PC-9 (cell line): ENCODE measurements around the gene SEC24C. TPM values are rescaled to one million over a fixed set of nuclear protein-coding genes. Genes with fewer than 3 reads are reported as not detected.

Source experiments
- BruUV-seq: library from RNA; stranded (reverse); fragments of 400-500 nt; replicated peaks from 2 replicates; lab custom pipeline; 2021; lab: Mats Ljungman, UMichigan
- CTCF ChIA-PET: fragments of 300-600 bp; sonication (Branson Sonifier 250); formaldehyde crosslinking; loops from one replicate; lab custom pipeline; 2022; ENCODE audit warnings: antibody characterized with exemption; lab: Charles Lee
- POLR2A ChIA-PET: fragments of 300-600 bp; sonication (Branson Sonifier 250); formaldehyde crosslinking; loops from one replicate; lab custom pipeline; 2022; ENCODE audit warnings: antibody characterized with exemption; ENCODE audit not compliant: unreplicated experiment; lab: Charles Lee
- DNase-seq, 2 experiments: peaks; one replicate each; pipeline versions ENCODE4 v3.0.0 to v3.0.0-alpha.2; 2015 to 2022; ENCODE audit warnings: mixed read lengths in 1 of 2
- H2AFZ ChIP-seq: fragments of 200-600 bp; sonication (generic); 2 replicates; pipeline ENCODE4 v1.8.1; 2017; ENCODE audit warnings: antibody characterized with exemption
- H3F3A ChIP-seq: fragments of 200-600 bp; sonication (generic); 2 replicates; pipeline ENCODE4 v1.8.1; 2017; ENCODE audit warnings: antibody characterized with exemption, mild to moderate bottlenecking, low read depth; ENCODE audit not compliant: insufficient read depth
- H3K27ac ChIP-seq: fragments of 200-600 bp; sonication (generic); 2 replicates; pipeline ENCODE4 v1.6.1; 2016; ENCODE audit warnings: mixed run types
- H3K27me3 ChIP-seq: fragments of 200-600 bp; sonication (generic); 2 replicates; pipeline ENCODE4 v1.6.1; 2016; ENCODE audit warnings: low read depth, mixed run types; ENCODE audit not compliant: insufficient read depth
- H3K36me3 ChIP-seq: fragments of 200-600 bp; sonication (generic); 2 replicates; pipeline ENCODE4 v1.6.1; 2016; ENCODE audit warnings: low read depth, mixed run types
- H3K4me1 ChIP-seq: fragments of 200-600 bp; sonication (generic); replicated peaks from 2 replicates; pipeline ENCODE4 v1.6.1; 2016; ENCODE audit warnings: mixed run types; ENCODE audit not compliant: insufficient read depth
- H3K4me2 ChIP-seq: fragments of 200-600 bp; sonication (generic); 2 replicates; pipeline ENCODE4 v1.6.1; 2017; ENCODE audit warnings: mixed run types
- H3K4me3 ChIP-seq: fragments of 200-600 bp; sonication (generic); 2 replicates; pipeline ENCODE4 v1.6.1; 2016; ENCODE audit warnings: mixed run types
- H3K79me2 ChIP-seq: fragments of 200-600 bp; sonication (generic); 2 replicates; pipeline ENCODE4 v1.6.1; 2017; ENCODE audit warnings: low read depth, mixed run types
- H3K9me2 ChIP-seq: fragments of 200-600 bp; sonication (generic); 2 replicates; pipeline ENCODE4 v1.8.1; 2017; ENCODE audit warnings: mild to moderate bottlenecking; ENCODE audit not compliant: insufficient read depth
- H3K9me3 ChIP-seq: fragments of 200-600 bp; sonication (generic); 2 replicates; pipeline ENCODE4 v1.8.1; 2016; ENCODE audit warnings: low read depth; ENCODE audit not compliant: insufficient read depth
- H4K20me1 ChIP-seq: fragments of 200-600 bp; sonication (generic); 2 replicates; pipeline ENCODE4 v1.8.1; 2017; ENCODE audit not compliant: insufficient read depth
- EZH2 ChIP-seq: fragments of 200-600 bp; sonication (generic); IDR thresholded peaks from 2 replicates; pipeline ENCODE4 v1.8.0; 2017; ENCODE audit warnings: antibody characterized with exemption, low read depth
- intact Hi-C: fragments of 100-400 bp; cut with micrococcal nuclease; formaldehyde crosslinking; loops from one replicate; pipeline ENCODE4 v1.10.0; 2022; ENCODE audit not compliant: unreplicated experiment
- total RNA-seq: library from RNA; stranded (reverse); gene quantifications from 2 replicates; pipeline ENCODE4 v1.2.3, GENCODE V29; 2021
- TF ChIP-seq, protein P1 (sequence below): fragments of 200-600 bp; sonication (generic); conservative IDR thresholded peaks from 2 replicates; pipeline ENCODE4 v1.6.1; 2017; ENCODE audit warnings: mixed run types, antibody characterized with exemption, mild to moderate bottlenecking, moderate library complexity

Gene SEC24C
- total RNA-seq, 1 experiment from 2014 or later = 105 TPM

DNA sequence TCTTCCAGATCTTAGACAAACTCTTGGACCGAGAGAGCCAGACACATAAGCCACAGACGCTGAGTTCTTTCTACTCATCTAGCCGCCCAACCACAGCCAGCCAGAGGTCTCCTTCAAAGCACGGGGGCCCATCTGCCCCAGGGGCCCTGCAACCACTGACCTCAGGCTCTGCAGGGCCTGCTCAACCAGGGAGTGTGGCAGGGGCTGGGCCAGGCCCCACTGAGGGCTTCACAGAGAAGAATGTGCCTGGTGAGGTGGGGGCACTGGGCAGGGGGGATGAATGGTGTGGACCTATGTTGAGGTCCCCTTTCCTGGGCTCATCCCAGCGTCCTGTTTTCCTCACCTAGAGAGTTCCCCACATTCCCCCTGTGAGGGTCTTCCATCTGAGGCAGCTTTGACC, 52.6 kb downstream of the SEC24C start:
- no peak overlapping the region for H3K4me2 ChIP-seq
- ChIA-PET CTCF (no interaction called here), POLR2A (no interaction called here)
- no peak for TF ChIP-seq EZH2
- TF ChIP-seq, protein P1, sequence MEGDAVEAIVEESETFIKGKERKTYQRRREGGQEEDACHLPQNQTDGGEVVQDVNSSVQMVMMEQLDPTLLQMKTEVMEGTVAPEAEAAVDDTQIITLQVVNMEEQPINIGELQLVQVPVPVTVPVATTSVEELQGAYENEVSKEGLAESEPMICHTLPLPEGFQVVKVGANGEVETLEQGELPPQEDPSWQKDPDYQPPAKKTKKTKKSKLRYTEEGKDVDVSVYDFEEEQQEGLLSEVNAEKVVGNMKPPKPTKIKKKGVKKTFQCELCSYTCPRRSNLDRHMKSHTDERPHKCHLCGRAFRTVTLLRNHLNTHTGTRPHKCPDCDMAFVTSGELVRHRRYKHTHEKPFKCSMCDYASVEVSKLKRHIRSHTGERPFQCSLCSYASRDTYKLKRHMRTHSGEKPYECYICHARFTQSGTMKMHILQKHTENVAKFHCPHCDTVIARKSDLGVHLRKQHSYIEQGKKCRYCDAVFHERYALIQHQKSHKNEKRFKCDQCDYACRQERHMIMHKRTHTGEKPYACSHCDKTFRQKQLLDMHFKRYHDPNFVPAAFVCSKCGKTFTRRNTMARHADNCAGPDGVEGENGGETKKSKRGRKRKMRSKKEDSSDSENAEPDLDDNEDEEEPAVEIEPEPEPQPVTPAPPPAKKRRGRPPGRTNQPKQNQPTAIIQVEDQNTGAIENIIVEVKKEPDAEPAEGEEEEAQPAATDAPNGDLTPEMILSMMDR = no peak
- H3K27ac ChIP-seq = no peak overlapping the region
- no peaks in the 10 kb centered on the region; the same call in 1 of the 2 replicates for H3F3A ChIP-seq
- no TSS peak for BruUV-seq
- no peak overlapping the region for H2AFZ ChIP-seq
- intact Hi-C loops = no loop called here
- no peaks in the 10 kb centered on the region for H3K9me2 ChIP-seq
- no peaks in the 10 kb centered on the region for H3K79me2 ChIP-seq
- H3K9me3 ChIP-seq = no peaks in the 10 kb centered on the region
- no peak for DNase-seq
- H4K20me1 ChIP-seq = no peaks in the 10 kb centered on the region
- no peaks in the 10 kb centered on the region for H3K27me3 ChIP-seq
- no peak overlapping the region for H3K4me3 ChIP-seq
- peaks cover 16% of the 10 kb centered on the region; the same call in 1 of the 2 replicates for H3K36me3 ChIP-seq
- no peaks in the 10 kb centered on the region for H3K4me1 ChIP-seq

DNA sequence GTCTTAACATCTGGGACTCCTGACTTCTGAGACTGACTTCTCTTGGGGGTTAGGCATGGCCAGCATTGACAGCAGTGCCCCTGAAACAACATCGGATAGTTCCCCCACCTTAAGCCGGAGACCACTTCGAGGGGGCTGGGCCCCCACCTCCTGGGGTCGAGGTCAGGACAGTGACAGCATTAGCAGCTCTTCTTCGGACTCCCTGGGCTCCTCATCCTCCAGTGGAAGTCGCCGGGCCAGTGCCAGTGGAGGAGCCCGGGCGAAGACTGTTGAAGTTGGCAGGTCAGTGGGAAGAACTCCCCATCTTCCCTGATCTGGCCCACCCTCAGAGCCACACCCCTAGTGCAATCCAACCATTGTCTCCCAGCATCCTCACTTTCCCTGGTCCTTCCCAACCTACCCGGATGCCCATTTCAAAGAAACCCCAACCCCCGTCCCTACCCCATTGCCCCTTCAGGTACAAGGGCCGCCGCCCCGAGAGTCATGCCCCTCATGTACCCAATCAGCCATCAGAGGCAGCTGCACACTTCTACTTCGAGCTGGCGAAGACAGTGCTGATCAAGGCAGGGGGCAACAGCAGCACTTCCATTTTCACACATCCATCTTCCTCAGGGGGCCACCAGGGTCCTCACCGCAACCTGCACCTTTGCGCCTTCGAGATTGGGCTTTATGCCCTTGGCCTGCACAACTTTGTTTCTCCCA, 53.3 kb downstream of the SEC24C start:
- H3K27me3 ChIP-seq = no peaks in the 10 kb centered on the region
- H3K4me2 ChIP-seq = no peak overlapping the region
- no peak for TF ChIP-seq EZH2
- TF ChIP-seq, protein P1 = no peak
- no peaks in the 10 kb centered on the region for H3K9me3 ChIP-seq
- BruUV-seq = no TSS peak
- ChIA-PET CTCF (no interaction called here), POLR2A (no interaction called here)
- H3K4me1 ChIP-seq = no peaks in the 10 kb centered on the region
- no peak overlapping the region for H3K27ac ChIP-seq
- no peak overlapping the region for H3K4me3 ChIP-seq
- peaks cover 3% of the 10 kb centered on the region; the same call in 1 of the 2 replicates for H3F3A ChIP-seq
- no peak overlapping the region for H2AFZ ChIP-seq
- intact Hi-C loops = no loop called here
- DNase-seq = peak in 1 of 2 experiments; percentile 8
- H3K36me3 ChIP-seq = peaks cover 18% of the 10 kb centered on the region; the same call in 1 of the 2 replicates
- H4K20me1 ChIP-seq = no peaks in the 10 kb centered on the region
- no peaks in the 10 kb centered on the region for H3K9me2 ChIP-seq
- no peaks in the 10 kb centered on the region for H3K79me2 ChIP-seq

GRCh38 chr10:73798087-73798486, 53.9 kb downstream of the SEC24C start:
- no TSS peak for BruUV-seq
- TF ChIP-seq, protein P1 = no peak
- no peak for TF ChIP-seq EZH2
- H3K9me2 ChIP-seq = no peaks in the 10 kb centered on the region
- intact Hi-C loops = no loop called here
- no peaks in the 10 kb centered on the region for H3K4me1 ChIP-seq
- H2AFZ ChIP-seq = no peak overlapping the region
- H3F3A ChIP-seq = peaks cover 6% of the 10 kb centered on the region; the same call in 1 of the 2 replicates
- no peak overlapping the region for H3K4me2 ChIP-seq
- POLR2A ChIA-PET = no interaction called here
- peaks cover 23% of the 10 kb centered on the region; the same call in 1 of the 2 replicates for H3K36me3 ChIP-seq
- H3K27me3 ChIP-seq = no peaks in the 10 kb centered on the region
- H3K79me2 ChIP-seq = no peaks in the 10 kb centered on the region
- CTCF ChIA-PET = no interaction called here
- H3K4me3 ChIP-seq = no peak overlapping the region
- DNase-seq = no peak
- H3K27ac ChIP-seq = no peak overlapping the region
- H3K9me3 ChIP-seq = no peaks in the 10 kb centered on the region
- H4K20me1 ChIP-seq = no peaks in the 10 kb centered on the region
